Measurements from ENCODE around the gene TUBB4A. TPM values are rescaled to one million over a fixed set of nuclear protein-coding genes. Genes with fewer than 3 reads are reported as not detected.
A peak's percentile ranks its signal among the peaks of the same experiment; 100 is the strongest.

TUBB4A gene
- total RNA-seq, 1 experiment from 2014 or later: 20.3 TPM

- Histone ChIP-seq H4K91ac (ENCODE audit: insufficient read length, low read depth, low read length) (no peak overlapping the region), H4K5ac (ENCODE audit: insufficient read length, low read depth, low read length) (no peak overlapping the region), H2AK5ac (ENCODE audit: insufficient read length, low read length) (no peak overlapping the region), H3K4ac (ENCODE audit: low read depth, low read length) (no peak overlapping the region), H3K4me2 (ENCODE audit: insufficient read depth, insufficient read length, low read length) (peak overlapping the region; percentile 50), H3K18ac (ENCODE audit: insufficient read length, low read depth, low read length) (no peak overlapping the region), H3K27me3 (ENCODE audit: insufficient read depth, low read length) (no peaks in the 10 kb centered on the region), H3K56ac (ENCODE audit: insufficient read length, low read depth, low read length) (no peak overlapping the region), H3K23ac (ENCODE audit: insufficient read length, low read depth, low read length) (no peak overlapping the region), H3K79me1 (ENCODE audit: insufficient read depth, low read depth, low read length, poor library complexity, severe bottlenecking) (no peaks in the 10 kb centered on the region), H3K4me1 (ENCODE audit: insufficient read depth, low read length) (no peaks in the 10 kb centered on the region), H2AFZ (ENCODE audit: low read length) (no peak overlapping the region), H4K8ac (replicated peaks; ENCODE audit: insufficient read length, low read depth, low read length) (no peak overlapping the region), H3K79me2 (ENCODE audit: insufficient read depth, low read length) (no peaks in the 10 kb centered on the region), H4K20me1 (ENCODE audit: control insufficient read depth, insufficient read depth, insufficient read length) (no peaks in the 10 kb centered on the region), H3K27ac (ENCODE audit: insufficient read length, low read depth, low read length) (no peak overlapping the region), H3K23me2 (ENCODE audit: insufficient read length, low read depth, low read length, poor library complexity, severe bottlenecking) (peaks cover 9% of the 10 kb centered on the region), H2BK5ac (ENCODE audit: insufficient read length, low read length) (no peak overlapping the region), H2BK20ac (ENCODE audit: low read depth, low read length, poor library complexity, severe bottlenecking) (no peak overlapping the region), H2BK12ac (ENCODE audit: insufficient read length, low read depth, low read length) (no peak overlapping the region), H3T11ph (ENCODE audit: low read length) (no peak overlapping the region), H3K9me3 (ENCODE audit: control insufficient read depth, low read depth, low read length) (no peaks in the 10 kb centered on the region), H2BK15ac (ENCODE audit: low read depth, low read length) (no peak overlapping the region), H3K14ac (ENCODE audit: insufficient read depth, low read length) (no peak overlapping the region), H2BK120ac (ENCODE audit: low read depth, low read length, poor library complexity, severe bottlenecking) (no peak overlapping the region), H3K9ac (ENCODE audit: extremely low read depth, insufficient read length, low read length) (no peak overlapping the region)
- DNase-seq: no peak
- no peaks in the 10 kb centered on the region for H3K9me3 Mint-ChIP-seq
- H3K4me3 Mint-ChIP-seq: peak overlapping the region; percentile 76 to 94
- H3K36me3 Mint-ChIP-seq (ENCODE audit: insufficient read depth in 1 of 3, low read depth in 3 of 3): peaks cover 0 to 9% (median 4%) of the 10 kb centered on the region in 3 experiments; a peak in 5 of 7 replicates
- no peak for TF ChIP-seq CTCF (conservative IDR thresholded peaks at IDR 0.05)
- H3K4me1 Mint-ChIP-seq: peaks cover 7 to 9% of the 10 kb centered on the region in 2 experiments
- H3K27me3 Mint-ChIP-seq (ENCODE audit: low read depth): peaks cover 28% of the 10 kb centered on the region
- no peak overlapping the region for H3K27ac Mint-ChIP-seq
- no CpG with 5 or more reads among the region's 24 CpGs for WGBS (ENCODE audit: extremely low coverage, insufficient read length, low lambda C conversion rate)
These were observed 1.0 kb downstream of the TUBB4A start for GRCh38 chr19:6500837-6501739.

All from H9 (cell line).